Activated gamma-delta T cell (primary cell): Measurements from ENCODE around the gene FAM9A.

Experiments
- DNase-seq: peaks from one replicate; lab custom pipeline; 2025; lab: John Stamatoyannopoulos, UW
- total RNA-seq, 2 donors: gene quantifications; one replicate each; lab custom pipeline; 2026; lab: John Stamatoyannopoulos, UW

Gene FAM9A
- 0 reads per million in 2 donors for total RNA-seq

DNA sequence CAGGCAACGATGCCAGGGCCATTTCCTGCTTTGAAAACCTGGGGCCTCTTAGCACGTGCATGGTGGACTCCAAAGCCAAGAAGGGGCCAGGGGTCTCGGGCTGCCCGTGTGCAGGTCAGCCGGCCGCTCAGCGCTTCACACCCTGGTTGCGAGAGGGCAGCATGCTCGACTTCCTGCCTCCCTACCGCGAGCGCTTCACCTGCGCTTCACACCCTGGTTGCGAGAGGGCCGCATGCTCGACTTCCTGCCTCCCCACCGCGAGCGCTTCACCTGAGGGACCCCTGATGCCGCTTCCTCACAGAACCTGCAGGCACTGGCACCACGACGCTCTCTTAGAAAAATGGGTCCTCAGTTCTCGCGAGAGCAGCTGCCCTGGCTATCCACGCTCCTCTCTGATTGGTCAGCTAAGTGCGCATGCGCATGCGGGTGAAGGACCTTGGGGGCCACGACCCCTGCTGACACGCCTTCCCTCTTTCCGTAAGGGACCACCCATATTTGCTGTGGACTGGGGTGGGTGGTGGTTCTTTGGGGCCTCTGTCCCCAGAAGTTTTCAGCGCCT lies at the start of gene FAM9A:
FAM9A (minus strand) TSS at position 343 of the 559 bp plus-strand sequence. CDS start 1,212 bp downstream, outside the sequence.
- no peak for DNase-seq

DNA sequence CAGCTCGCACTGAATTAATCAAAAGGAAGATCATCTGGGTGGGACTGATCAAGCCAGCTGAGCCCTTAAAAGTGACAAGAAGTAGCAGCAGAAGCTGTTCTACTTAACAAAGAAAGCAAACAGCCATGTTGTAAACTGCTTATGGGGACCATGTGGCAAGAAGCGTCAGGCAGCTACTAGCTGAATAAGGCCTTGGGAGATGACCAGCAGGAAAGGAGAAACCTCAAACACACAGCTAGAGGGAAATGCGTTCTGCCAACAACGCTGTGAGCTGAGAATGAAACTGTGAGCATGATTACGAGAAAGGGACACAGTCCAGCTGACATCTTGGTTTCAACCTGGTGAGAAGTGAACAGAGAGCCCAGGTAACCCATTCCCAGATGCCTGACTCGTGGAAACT lies 49.3 kb upstream of the FAM9A start:
- no peak for DNase-seq

DNA sequence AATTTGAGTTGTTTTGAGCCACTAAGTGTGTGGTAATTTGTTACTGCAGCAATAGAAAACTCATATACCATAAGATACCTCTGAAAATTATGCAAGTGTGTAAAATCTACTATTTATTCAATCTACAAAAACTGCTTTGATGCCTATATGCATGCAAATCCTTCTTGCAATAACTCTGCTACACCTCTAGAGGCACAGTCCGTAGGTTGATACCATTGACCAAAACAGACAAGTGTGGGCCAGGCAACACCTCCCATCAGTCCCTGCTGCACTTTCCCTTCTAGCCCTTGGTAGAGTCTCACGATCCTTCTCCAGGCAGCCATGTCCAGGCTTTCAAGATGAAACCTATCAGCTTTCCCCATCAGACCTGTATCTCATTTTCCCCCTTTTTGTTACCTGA lies 48.8 kb upstream of the FAM9A start:
- no peak for DNase-seq

DNA sequence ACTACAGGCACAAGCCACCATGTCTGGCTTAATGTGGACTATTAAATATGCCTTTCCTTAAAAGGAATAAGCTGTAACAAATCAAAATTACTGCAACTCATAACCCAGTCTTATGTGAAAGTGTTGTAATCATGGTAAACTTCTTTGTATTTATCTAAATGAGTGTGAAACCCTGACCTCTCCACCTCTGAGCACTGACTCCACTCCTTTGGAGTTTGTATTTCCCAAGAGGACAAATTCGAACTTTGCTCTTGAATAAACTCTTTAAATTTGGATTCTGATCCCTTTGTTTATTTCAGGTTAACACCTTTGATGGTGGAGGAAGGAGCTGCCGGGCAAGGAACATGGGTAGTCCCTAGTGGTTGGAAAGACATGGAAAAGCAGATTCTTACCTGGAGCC lies 48.3 kb upstream of the FAM9A start:
- DNase-seq, result no peak

DNA sequence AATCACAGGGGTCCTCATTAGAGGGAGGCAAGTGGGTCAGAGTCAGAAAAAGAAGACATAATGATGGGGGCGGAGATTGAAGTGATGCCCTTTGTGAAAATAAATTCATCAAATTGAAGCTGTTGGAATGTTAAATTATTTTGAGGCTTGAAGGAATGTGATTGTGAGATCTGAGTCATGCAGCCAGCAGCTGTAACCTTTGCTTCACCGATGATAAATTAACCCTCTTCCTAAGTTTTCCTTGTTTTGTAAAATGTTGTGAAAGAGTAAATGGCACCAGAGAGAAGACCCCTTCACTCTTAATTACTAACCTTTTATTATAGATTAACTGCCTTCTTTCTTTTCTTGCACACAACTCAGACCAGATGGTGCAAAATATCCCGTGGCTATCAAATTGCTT lies 47.7 kb upstream of the FAM9A start:
- DNase-seq, result no peak

DNA sequence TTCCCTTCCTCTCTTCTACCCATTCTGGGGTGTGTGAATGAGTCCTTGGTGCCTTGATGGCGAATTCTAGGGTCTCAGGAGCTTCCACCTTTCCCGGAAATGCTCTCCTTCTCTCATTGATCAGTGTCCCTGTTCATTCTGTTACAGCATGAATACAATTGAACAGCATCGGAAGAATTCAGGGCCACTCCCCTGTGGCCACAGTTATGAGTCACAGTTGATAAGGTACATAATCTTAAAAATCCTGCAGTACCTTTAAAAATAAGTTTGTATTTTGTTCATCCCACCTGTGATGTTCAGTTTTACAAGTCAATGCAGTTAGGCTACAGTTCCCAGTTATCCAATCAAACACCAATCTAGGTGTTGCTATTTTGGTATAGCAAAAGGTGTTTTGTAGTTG lies 47.3 kb upstream of the FAM9A start:
- no peak for DNase-seq

DNA sequence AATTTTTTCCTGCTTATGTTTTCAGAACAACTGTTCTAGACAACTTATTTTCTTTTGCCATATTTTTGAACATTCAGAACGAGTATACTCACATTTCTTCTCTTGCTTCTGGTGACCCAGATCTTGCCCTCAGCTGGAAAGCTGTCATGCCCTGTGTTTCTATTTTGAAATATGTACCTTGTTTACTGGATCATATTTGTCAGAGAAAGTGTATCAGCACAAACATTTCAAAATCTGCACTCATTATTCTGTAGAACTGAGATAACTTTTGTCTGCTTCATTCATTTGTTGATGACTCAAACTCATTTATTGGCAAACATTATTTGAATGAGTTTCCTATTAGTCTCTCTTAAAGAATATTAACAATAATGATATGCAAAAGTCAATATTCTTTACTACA lies 46.2 kb upstream of the FAM9A start:
- no peak for DNase-seq

DNA sequence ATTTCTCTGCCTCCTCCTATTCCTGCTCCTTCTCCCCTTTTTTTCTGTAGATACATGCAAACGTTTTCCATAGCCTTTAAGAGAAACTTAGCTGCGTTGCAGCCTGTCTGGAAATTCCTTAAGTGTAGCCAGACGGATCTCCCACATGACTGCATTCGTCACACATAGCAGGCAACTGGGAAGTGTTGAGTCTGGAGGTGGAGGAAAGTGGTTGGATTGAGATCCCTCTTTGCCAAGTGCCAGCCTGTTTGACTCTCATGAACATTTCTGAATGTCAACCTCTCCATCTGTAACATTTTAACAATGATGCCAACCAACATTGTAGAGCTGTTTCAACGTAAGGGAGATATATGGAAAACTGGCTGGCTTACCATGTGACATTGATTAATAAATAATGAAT lies 45.1 kb upstream of the FAM9A start:
- DNase-seq, result no peak

DNA sequence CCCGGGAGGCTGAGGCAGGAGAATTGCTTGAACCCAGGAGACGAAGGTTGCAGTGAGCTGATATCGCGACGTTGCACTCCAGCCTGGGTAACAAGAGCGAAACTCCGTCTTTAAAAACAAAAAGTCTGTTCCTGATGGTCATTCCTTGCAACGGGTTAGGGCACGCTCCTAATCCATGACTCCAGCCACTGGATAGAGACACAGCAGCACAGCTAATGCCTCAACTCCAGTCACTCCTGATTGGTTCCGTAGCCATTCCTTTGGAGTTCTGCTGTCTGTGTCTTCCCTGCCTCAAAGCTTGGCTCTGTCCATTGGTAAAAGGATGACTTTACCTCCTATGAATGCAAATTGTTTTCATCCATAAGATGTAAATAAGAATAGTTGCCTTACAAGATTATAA lies 44.3 kb upstream of the FAM9A start:
- DNase-seq, result no peak

DNA sequence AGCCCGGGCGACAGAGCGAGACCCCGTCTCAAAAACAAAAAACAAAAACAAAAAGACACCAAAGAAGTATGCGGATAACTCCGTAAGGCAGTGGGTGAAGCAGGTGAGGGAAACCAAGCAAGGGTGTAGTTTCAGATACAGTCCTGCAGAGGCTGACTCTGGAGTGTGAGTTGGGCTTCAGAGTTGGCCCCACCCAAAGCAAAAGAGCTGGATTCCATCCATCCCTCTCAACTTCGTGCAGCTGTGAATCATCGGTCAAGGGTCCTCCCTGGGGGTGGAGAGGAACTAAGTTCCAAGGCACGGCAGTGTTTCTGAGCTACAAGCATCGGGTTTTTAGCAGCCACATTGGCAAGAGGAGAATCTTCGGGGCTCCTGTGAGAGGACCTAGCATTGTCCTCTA lies 43.9 kb upstream of the FAM9A start:
- no peak for DNase-seq

DNA sequence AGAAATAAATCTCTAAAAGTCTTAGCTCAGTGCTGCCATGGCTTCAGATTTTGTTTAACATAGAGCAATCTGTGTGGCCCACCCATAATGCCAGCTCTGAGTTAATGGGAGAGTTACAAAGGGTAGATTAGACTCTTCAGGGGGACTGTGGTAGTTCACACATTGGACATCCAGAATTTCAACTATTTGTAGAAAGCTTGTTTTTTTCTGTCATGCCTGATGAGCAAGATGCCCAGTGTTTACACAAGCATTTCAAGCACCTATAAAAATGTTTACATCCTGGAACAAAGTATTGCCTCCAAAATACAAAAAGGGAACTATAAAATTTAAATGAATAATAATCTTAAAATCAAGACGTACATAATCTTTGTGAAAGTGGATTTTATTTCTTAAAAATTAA lies 43.0 kb upstream of the FAM9A start:
- DNase-seq, result no peak

DNA sequence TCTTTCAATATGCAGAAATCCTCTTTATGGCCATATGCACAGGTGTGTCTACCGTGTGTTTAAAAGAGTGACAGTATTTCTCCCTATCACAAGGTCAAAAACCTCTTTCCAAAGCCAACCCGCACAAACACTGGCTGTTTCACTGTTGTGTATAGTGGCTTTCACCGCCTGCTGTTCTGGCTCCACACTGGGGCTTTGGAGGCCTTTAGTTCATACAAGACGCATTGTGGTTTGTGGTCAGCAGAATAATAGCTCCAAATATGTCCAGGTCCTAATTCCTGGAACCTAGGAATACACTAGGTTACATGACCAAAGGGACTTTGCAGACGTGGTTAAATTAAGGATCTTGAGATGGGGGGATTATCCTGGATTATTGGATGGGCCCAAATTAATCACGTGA lies 40.7 kb upstream of the FAM9A start:
- DNase-seq, result no peak

DNA sequence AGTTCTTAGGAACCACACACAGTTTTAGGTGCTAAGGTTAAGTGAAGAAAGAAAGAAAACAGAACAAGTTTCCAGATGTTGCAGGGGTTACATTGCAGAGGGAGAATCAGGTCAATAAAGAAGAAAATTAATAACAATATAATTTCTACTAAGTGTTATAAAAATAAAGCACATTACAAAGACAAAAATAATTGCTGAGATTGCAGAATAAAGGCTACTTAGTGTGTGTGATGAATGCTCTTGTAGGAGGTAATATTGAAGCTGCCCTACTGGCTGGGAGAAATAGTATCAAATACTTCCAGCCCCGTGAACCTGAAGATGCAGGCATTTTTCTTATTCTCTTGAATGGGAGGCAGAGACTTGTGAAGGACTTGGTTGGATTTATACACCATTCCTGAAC lies 33.2 kb upstream of the FAM9A start:
- no peak for DNase-seq

DNA sequence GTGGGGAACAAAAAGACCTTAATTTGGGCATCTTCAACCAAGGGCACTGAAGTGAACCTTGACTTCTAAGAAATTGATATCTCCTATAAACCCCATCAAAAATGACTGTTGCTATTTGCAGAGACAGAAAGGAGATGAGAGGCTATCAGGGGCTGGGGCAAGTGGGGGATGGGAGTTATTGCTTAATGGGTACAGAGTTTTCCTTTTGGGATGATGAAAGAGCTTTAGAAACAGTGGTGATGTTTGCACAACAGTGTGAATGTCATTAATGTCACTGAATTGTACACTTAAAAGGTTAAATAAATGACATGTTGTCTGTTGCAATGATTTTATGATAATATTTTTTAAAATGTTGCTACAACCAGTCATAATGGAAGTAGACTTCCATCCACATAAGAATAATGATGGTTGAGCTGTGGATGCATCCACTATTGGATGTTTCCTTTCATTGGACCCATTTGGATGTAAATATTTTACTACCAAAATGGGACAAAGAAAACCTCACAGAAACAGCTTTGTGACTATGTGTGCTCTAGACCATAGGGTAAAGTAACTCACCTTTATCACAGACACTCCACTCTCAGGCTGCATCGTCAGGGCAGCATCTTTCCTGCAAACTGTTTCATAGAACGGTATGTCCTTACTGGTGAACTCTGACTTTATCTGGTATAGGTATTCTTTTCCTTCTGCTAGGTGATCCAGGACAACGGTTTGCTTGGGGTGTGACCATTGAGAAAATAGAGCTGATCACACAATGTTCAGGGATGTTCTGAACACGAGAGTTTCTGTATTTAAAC lies 31.6 kb upstream of the FAM9A start:
- DNase-seq, result no peak

DNA sequence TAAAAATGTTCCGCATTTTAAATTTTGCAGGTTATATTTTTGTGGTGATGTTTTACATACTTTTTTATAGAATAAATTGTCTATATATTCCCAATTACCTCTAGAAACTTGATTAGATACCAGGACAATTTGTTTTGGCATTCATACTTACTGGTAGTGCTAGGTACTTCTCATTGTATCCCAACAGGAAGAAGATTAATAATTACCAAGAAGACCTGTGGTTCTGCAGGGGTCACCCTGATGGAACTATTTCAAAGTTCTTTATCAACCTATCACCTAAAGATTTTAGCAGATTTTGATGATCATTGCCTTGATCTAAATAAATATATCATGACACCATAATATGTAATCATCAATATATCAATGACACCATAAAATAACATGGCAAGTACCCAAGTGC lies 22.5 kb upstream of the FAM9A start:
- no peak for DNase-seq

DNA sequence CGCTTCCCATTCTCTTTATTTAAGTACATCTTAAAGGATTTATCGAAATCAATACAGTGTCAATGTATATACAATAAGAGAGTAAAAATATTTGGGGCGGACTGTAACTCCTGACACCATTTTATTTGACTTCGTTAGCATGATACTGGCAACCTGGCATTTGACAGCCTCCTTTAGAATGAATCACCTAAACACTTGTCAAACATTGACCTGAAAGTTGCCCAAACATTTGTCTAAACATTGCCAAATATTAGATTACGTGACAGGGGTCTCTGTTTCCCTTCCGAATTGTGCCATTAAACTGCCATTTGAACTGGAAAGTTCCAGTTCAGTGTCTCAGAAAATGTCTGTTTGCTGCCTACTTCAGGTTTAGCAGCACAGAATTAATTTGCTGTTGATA lies 20.8 kb upstream of the FAM9A start:
- no peak for DNase-seq

DNA sequence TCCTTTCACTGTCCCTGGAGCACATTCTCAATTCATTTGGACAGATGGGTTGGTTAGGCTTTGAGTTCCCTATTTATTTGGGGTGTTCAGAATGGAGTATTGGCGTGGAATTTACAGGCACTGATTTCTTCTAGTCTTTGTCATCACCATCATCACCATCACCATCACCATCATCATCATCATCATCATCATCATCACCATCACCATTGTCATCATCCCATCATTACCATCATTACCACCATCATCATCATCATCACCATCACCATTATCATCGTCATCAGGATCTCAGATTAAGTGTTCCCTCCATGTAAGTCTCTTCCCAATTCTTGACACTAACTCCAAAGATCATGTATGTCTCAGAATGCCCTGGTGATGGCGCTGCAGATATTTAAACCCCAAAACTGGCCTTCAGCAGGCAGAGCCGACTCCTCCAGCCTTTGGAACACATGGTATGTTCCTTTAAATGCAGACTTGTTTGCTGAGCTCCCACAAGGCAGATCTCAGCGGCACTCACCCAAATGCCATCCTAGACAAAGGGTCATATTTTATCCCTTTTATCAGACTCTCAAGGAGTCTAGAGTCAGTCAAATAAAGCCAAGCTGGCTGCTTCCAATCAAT lies 19.8 kb upstream of the FAM9A start:
- DNase-seq, result no peak

DNA sequence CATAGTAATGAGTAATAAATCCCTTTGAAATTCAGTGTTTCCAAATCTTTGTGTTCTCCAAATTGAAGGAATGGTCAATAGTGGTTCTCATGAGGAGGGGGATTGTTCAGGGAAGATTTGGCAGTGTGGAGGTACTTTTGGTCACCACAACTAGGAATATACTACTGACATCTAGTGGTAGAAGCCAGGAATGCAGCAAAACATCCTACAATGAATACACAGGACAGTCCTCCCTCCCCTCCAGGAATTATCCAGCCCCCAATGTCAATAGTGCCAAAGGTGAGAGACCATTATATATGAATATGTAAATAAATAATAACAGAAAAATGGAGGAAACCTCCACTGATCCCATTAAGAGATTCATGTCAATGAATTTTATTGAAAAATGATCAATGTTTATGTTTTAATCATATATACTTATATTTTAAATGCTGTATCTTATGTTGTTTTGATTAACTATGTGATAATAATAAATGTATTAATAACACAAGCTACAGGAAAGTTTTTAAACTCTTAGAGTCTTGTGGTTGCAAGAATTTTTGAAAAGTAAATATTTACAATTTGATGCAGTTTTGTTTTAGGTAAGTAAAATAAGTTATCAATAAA lies 14.4 kb upstream of the FAM9A start:
- no peak for DNase-seq

DNA sequence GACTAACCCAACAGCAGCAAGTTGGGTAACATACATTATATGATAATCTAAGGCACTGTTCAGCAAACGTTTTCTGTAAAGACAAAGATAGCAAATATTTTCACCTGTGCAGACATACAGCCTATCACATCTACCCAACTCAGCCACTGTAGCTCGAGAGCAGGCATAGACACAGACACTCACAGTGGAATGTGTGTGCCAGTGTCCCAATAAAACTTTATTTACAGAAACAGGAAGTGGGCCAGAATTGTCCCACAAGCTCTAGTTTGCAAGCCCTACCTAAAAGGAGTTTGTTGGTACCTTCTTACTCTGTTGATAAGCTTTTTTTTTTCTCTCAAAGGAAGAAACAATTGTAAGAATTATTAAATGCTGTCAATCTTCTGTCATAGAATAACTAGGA lies 11.9 kb upstream of the FAM9A start:
- DNase-seq, result no peak

DNA sequence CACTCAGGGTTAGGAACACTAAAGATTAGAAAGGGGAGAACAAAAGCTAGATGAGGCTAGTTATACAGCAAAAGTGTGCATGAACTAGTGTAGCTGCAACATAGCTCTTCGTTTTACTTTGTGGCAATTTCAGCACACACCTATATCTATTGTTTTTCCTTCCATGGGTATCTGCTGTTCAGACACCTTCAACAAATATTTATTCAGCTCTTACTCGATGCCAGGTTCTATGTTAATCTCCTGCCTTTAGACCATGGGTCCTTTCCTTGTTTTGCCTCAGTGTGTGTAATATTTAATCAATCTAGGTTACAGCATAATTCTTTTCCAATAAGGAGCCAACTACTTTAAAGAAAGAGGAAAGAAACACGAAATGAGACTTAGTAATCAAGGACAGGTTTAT lies 10.4 kb upstream of the FAM9A start:
- DNase-seq, result no peak

DNA sequence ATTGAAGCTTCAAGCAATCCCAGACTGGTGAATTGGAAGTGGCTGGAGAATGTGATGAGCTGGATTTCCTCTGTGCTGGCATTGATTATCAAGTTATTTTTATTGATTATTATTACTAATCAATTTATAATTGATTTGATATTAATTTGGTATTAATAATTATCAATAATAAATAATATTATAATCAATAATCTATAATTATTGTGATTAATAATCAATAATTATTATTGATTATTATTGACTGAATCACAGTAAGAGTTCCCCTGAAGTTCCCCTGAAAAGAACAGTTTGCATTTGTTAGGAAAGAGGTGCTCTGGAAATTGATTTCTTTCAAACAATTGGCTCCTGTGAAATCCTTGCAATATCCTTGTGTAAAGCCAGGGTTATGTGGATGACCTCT lies 7.5 kb upstream of the FAM9A start:
- no peak for DNase-seq

DNA sequence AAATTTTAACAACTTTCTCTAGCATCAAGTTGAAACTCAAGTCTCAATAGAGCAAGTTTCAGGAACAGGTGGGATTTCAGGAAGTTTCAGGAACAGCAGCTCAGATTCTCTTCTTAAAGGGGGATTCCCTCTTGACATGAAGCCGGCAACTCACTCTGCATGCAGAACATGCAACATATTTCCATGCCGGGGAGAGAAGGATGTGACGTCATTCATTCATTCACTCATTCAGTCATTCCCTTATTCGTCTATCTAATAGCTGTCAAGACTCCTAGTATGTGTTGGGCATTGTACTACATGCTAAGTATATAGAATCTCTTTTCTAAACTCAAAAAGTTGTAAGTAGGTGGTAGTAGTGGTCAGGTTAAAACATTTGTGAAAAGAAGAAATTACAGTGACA lies 4.8 kb upstream of the FAM9A start:
- no peak for DNase-seq

DNA sequence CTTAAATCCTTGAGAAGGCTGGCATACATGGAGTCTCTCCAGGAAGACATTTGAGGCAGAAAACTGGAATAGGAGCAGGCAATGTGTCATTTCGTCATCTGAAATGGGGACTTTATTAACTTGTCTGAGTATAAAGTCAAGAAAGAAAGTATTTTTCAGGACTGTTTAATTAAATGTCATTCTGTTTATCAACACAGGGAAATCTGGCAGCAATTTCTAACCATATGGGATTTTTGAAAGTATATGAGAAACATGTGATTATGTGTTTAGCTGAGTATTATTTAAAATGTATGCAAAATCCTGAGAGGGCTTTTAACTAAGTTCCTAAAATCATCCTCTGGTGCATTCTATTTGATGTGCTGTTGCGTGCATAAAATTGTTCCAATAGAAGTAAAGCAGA lies 3.9 kb upstream of the FAM9A start:
- no peak for DNase-seq
